ENCODE results near the gene KCNA3. TPM values are rescaled to one million over a fixed set of nuclear protein-coding genes. Genes with fewer than 3 reads are reported as not detected.
"Not testable (repeated sequence)": the region's sequence is repeated elsewhere in the genome, so short reads cannot be mapped to it uniquely, and the experiment has no call there.

Gene KCNA3
- total RNA-seq, 1 experiment from 2014 or later = not detected

- Histone ChIP-seq H3K9me2 (ENCODE audit: insufficient read depth) (no peaks in the 10 kb centered on the region), H3K9me3 (ENCODE audit: insufficient read depth, low read depth) (no peaks in the 10 kb centered on the region), H4K20me1 (ENCODE audit: insufficient read depth) (no peaks in the 10 kb centered on the region), H3K27me3 (ENCODE audit: insufficient read depth, low read depth) (peaks cover 13% of the 10 kb centered on the region; the same call in 1 of the 2 replicates), H3K27ac (no peak overlapping the region), H2AFZ (no peak overlapping the region), H3K4me1 (replicated peaks; ENCODE audit: insufficient read depth) (no peaks in the 10 kb centered on the region), H3K36me3 (ENCODE audit: low read depth) (no peaks in the 10 kb centered on the region), H3F3A (ENCODE audit: insufficient read depth, low read depth) (no peaks in the 10 kb centered on the region), H3K4me2 (no peak overlapping the region), H3K4me3 (no peak overlapping the region), H3K79me2 (ENCODE audit: low read depth) (no peaks in the 10 kb centered on the region)
- no peak for DNase-seq
- ChIA-PET POLR2A (ENCODE audit: unreplicated experiment) (no interaction called here), CTCF (interaction anchor here (0.7 kb wide), 1 partner anchor 119 kb away, joined by 3 read pairs; no protein-coding TSS in a partner anchor)
- intact Hi-C loops (cut with micrococcal nuclease; ENCODE audit: unreplicated experiment) = no loop called here
- no TSS peak for BruUV-seq (replicated peaks)
- no peak for TF ChIP-seq EZH2 (IDR thresholded peaks at IDR 0.05; ENCODE audit: low read depth)
- TF ChIP-seq CTCF (conservative IDR thresholded peaks at IDR 0.05) = no peak
Observed at GRCh38 chr1:110668549-110668948, 6.2 kb downstream of the KCNA3 start.

GRCh38 chr1:110667776-110668175, 7.0 kb downstream of the KCNA3 start:
- Histone ChIP-seq H3K27me3 (ENCODE audit: insufficient read depth, low read depth) (peaks cover 13% of the 10 kb centered on the region; the same call in 1 of the 2 replicates), H3K4me3 (no peak overlapping the region), H4K20me1 (ENCODE audit: insufficient read depth) (no peaks in the 10 kb centered on the region), H3K79me2 (ENCODE audit: low read depth) (no peaks in the 10 kb centered on the region), H2AFZ (no peak overlapping the region), H3K9me3 (ENCODE audit: insufficient read depth, low read depth) (no peaks in the 10 kb centered on the region), H3K36me3 (ENCODE audit: low read depth) (no peaks in the 10 kb centered on the region), H3K9me2 (ENCODE audit: insufficient read depth) (no peaks in the 10 kb centered on the region), H3F3A (ENCODE audit: insufficient read depth, low read depth) (no peaks in the 10 kb centered on the region), H3K27ac (no peak overlapping the region), H3K4me1 (replicated peaks; ENCODE audit: insufficient read depth) (no peaks in the 10 kb centered on the region), H3K4me2 (no peak overlapping the region)
- BruUV-seq (replicated peaks) = no TSS peak
- intact Hi-C loops (cut with micrococcal nuclease; ENCODE audit: unreplicated experiment) = no loop called here
- TF ChIP-seq CTCF (conservative IDR thresholded peaks at IDR 0.05) (no peak), EZH2 (IDR thresholded peaks at IDR 0.05; ENCODE audit: low read depth) (no peak)
- DNase-seq = no peak
- ChIA-PET CTCF (no interaction called here), POLR2A (ENCODE audit: unreplicated experiment) (no interaction called here)

- Histone ChIP-seq H3K4me3 (no peak overlapping the region), H3K79me2 (ENCODE audit: low read depth) (no peaks in the 10 kb centered on the region), H3K4me2 (no peak overlapping the region), H3K9me3 (ENCODE audit: insufficient read depth, low read depth) (no peaks in the 10 kb centered on the region), H3K4me1 (replicated peaks; ENCODE audit: insufficient read depth) (no peaks in the 10 kb centered on the region), H4K20me1 (ENCODE audit: insufficient read depth) (no peaks in the 10 kb centered on the region), H3K27ac (no peak overlapping the region), H3K36me3 (ENCODE audit: low read depth) (no peaks in the 10 kb centered on the region), H3K9me2 (ENCODE audit: insufficient read depth) (no peaks in the 10 kb centered on the region), H3K27me3 (ENCODE audit: insufficient read depth, low read depth) (peaks cover 5% of the 10 kb centered on the region; the same call in 1 of the 2 replicates), H2AFZ (no peak overlapping the region), H3F3A (ENCODE audit: insufficient read depth, low read depth) (no peaks in the 10 kb centered on the region)
- no TSS peak for BruUV-seq (replicated peaks)
- TF ChIP-seq EZH2 (IDR thresholded peaks at IDR 0.05; ENCODE audit: low read depth) (no peak), CTCF (conservative IDR thresholded peaks at IDR 0.05) (no peak)
- CTCF ChIA-PET = no interaction called here
- POLR2A ChIA-PET (ENCODE audit: unreplicated experiment) = no interaction called here
- intact Hi-C loops (cut with micrococcal nuclease; ENCODE audit: unreplicated experiment) = no loop called here
- no peak for DNase-seq
Observed at GRCh38 chr1:110663241-110663640, 11.5 kb downstream of the KCNA3 start.

GRCh38 chr1:110659559-110659958, 15.2 kb downstream of the KCNA3 start:
- H3K4me2 ChIP-seq; POLR2A ChIA-PET (ENCODE audit: unreplicated experiment); H3K79me2 ChIP-seq (ENCODE audit: low read depth); DNase-seq; H3K4me3 ChIP-seq; H3F3A ChIP-seq (ENCODE audit: insufficient read depth, low read depth); H3K9me3 ChIP-seq (ENCODE audit: insufficient read depth, low read depth); intact Hi-C loops (cut with micrococcal nuclease; ENCODE audit: unreplicated experiment); H3K4me1 ChIP-seq (replicated peaks; ENCODE audit: insufficient read depth); H3K27ac ChIP-seq; H2AFZ ChIP-seq; H4K20me1 ChIP-seq (ENCODE audit: insufficient read depth); CTCF ChIA-PET; H3K9me2 ChIP-seq (ENCODE audit: insufficient read depth); H3K36me3 ChIP-seq (ENCODE audit: low read depth); BruUV-seq (replicated peaks); H3K27me3 ChIP-seq (ENCODE audit: insufficient read depth, low read depth): not testable (repeated sequence)

All from PC-9 (cell line).